Gastrocnemius medialis (tissue), 4 donors: Measurements from ENCODE around the gene PSMF1.

Experiments
- POLR2A ChIP-seq, 2 donors: fragments of 450-650 bp; IDR thresholded peaks; one replicate each; pipeline ENCODE4 v1.6.1; 2017; ENCODE audit warnings: antibody characterized with exemption in 2 of 2, mild to moderate bottlenecking in 2 of 2, moderate library complexity in 2 of 2
- TF ChIP-seq, protein P1 (sequence below), 5 experiments: fragments of 450-650 bp in 3 of 5; fragments of 200-600 bp in 2 of 5; sonication (generic) in 2 of 5; IDR thresholded peaks in 4 of 5; conservative IDR thresholded peaks in 1 of 5; 1 replicate in 4 of 5; 2 replicates in 1 of 5; pipeline ENCODE4 v1.5.1; 2016 to 2019; ENCODE audit warnings: antibody characterized with exemption in 5 of 5, mild to moderate bottlenecking in 3 of 5, moderate library complexity in 3 of 5

DNA sequence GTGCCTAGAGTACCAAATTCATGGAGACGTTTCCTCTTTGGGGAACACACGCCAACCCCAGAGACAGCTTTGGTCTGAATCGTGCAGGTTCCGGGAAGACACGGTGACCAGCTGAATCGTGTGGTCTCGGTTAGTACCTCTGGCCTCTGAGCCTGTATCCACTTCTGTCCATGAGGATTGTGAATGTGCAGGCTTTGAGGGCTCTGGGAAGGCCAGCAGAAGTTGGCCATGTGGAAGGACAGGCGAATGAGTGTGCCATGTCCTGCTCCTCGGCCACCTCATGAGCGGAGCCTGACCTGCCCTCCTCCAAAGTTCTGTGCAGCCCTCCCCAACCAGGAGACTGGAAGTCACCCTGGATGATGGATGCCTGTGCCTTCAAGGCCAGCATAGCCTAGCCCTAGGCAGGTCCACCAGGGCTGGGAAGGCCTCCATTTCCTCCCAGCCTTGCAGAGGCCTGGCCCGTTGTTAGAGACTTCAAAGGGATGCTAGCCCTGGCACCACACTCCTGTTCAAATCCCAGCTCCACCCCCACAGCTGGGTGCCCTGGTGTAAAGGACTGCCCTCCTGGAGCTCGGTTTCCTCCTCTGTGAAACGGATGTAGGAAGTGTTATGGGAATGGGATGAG lies 68.1 kb downstream of the PSMF1 start:
- TF ChIP-seq, protein P1, sequence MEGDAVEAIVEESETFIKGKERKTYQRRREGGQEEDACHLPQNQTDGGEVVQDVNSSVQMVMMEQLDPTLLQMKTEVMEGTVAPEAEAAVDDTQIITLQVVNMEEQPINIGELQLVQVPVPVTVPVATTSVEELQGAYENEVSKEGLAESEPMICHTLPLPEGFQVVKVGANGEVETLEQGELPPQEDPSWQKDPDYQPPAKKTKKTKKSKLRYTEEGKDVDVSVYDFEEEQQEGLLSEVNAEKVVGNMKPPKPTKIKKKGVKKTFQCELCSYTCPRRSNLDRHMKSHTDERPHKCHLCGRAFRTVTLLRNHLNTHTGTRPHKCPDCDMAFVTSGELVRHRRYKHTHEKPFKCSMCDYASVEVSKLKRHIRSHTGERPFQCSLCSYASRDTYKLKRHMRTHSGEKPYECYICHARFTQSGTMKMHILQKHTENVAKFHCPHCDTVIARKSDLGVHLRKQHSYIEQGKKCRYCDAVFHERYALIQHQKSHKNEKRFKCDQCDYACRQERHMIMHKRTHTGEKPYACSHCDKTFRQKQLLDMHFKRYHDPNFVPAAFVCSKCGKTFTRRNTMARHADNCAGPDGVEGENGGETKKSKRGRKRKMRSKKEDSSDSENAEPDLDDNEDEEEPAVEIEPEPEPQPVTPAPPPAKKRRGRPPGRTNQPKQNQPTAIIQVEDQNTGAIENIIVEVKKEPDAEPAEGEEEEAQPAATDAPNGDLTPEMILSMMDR (IDR thresholded peaks at IDR 0.05 in 4 of 5, conservative IDR thresholded peaks at IDR 0.05 in 1 of 5) = no peak
- no peak for TF ChIP-seq POLR2A (IDR thresholded peaks at IDR 0.05)
